Gastroesophageal sphincter (tissue), 3 donors: Measurements from ENCODE around the gene KIF5A.

Experiments
- EP300 ChIP-seq: sonication (generic); formaldehyde crosslinking; IDR thresholded peaks from one replicate; pipeline ENCODE4 v1.6.1; 2017; ENCODE audit warnings: antibody characterized with exemption, mild to moderate bottlenecking
- POLR2A ChIP-seq, 2 donors: fragments of 450-650 bp; IDR thresholded peaks; one replicate each; pipeline ENCODE4 v1.6.1; 2017; ENCODE audit warnings: antibody characterized with exemption in 2 of 2, mild to moderate bottlenecking in 2 of 2, moderate library complexity in 1 of 2
- TF ChIP-seq, protein P1 (sequence below), 4 experiments: fragments of 200-600 bp in 2 of 4; fragments of 450-650 bp in 2 of 4; sonication (generic) in 1 of 4; IDR thresholded peaks; one replicate each; pipeline ENCODE4 v1.5.1; 2017 to 2019; ENCODE audit warnings: antibody characterized with exemption in 4 of 4, mild to moderate bottlenecking in 2 of 4, moderate library complexity in 2 of 4

DNA sequence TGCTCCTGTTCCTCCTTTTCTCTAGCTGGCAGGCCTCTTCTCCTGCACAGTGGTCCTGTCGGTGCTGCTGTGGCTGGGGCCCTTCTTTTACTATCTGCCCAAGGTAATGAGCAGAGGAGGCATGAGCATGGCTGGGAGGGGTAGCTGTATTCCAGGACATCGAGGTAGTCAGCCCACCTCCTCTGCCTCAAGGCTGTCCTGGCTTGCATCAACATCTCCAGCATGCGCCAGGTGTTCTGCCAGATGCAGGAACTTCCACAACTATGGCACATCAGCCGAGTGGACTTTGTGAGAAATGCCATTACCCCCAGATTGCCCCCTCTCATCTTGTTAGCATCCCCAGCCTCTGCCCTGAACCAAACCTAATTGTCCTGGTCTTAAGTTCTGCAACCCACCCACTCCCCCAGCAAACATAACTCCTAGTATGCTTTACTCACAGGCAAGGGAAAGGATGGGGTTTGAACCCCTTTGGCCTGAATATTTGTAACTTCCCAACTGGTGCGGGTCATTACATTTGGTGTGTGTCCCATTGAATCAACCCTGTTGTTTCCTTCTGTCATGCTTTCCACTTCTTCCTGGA, 74.1 kb downstream of the KIF5A start:
- TF ChIP-seq EP300 = no peak
- TF ChIP-seq, protein P1, sequence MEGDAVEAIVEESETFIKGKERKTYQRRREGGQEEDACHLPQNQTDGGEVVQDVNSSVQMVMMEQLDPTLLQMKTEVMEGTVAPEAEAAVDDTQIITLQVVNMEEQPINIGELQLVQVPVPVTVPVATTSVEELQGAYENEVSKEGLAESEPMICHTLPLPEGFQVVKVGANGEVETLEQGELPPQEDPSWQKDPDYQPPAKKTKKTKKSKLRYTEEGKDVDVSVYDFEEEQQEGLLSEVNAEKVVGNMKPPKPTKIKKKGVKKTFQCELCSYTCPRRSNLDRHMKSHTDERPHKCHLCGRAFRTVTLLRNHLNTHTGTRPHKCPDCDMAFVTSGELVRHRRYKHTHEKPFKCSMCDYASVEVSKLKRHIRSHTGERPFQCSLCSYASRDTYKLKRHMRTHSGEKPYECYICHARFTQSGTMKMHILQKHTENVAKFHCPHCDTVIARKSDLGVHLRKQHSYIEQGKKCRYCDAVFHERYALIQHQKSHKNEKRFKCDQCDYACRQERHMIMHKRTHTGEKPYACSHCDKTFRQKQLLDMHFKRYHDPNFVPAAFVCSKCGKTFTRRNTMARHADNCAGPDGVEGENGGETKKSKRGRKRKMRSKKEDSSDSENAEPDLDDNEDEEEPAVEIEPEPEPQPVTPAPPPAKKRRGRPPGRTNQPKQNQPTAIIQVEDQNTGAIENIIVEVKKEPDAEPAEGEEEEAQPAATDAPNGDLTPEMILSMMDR (IDR thresholded peaks at IDR 0.05) = no peak
- TF ChIP-seq POLR2A (IDR thresholded peaks at IDR 0.05) = no peak
